ENCODE data around the gene SNX5. TPM values are rescaled to one million over a fixed set of nuclear protein-coding genes. Genes with fewer than 3 reads are reported as not detected.

The SNX5 gene
- total and polyA plus RNA-seq, 2 of the 8 experiments (the other 6 are each of a cell fraction or from before 2014, with no cell fraction given), result 155 to 194 TPM

- no peak overlapping the region for H3K56ac ChIP-seq (replicated peaks; ENCODE audit: insufficient read length, low read depth, low read length)
- no peak overlapping the region; the same call in 1 of the 2 replicates for H3K27ac ChIP-seq (ENCODE audit: low read depth, low read length)
- FAIRE-seq (no peak), DNase-seq (ENCODE audit: low read depth in 1 of 2, low spot score in 2 of 2) (peak in 1 of 2 experiments; percentile 60)
- H3K18ac ChIP-seq (ENCODE audit: extremely low read depth, low read length), result no peak overlapping the region
- CTCF ChIA-PET (ENCODE audit: partially characterized antibody), result interaction anchor here (0.6 to 4.9 kb wide), 34 partner anchors 8 to 434 kb away, joined by 3 to 26 read pairs (median 4); partner anchors contain the start of gene RRBP1
- H3K23ac ChIP-seq (ENCODE audit: insufficient read length), result no peak overlapping the region
- H2AK5ac ChIP-seq (ENCODE audit: low read depth, low read length), result no peak overlapping the region; the same call in 1 of the 2 replicates
- H4K20me1 ChIP-seq (replicated peaks in 1 of 2; ENCODE audit: control insufficient read depth in 1 of 2, insufficient read depth in 2 of 2, low read length in 2 of 2), result peaks cover 3 to 13% of the 10 kb centered on the region in 2 experiments
- WGBS, 2 experiments (ENCODE audit: extremely low coverage in 1 of 2, insufficient coverage in 1 of 2, insufficient read length in 1 of 2, insufficient replicate concordance in 2 of 2, low coverage in 1 of 2, low lambda C conversion rate in 2 of 2, missing lambda C conversion rate in 1 of 2), result 75% methylated on average over 7 of the region's 7 CpGs; no CpG with 5 or more reads in 1 of the 2 experiments
- no peak overlapping the region for H3K4me3 ChIP-seq (ENCODE audit: extremely low read depth in 1 of 4, insufficient read depth in 2 of 4, low read depth in 3 of 4, low read length in 4 of 4)
- H3K4ac ChIP-seq (replicated peaks; ENCODE audit: insufficient read length, low read depth, low read length), result no peak overlapping the region
- H3K14ac ChIP-seq (ENCODE audit: insufficient read length), result no peak overlapping the region
- H3K79me2 ChIP-seq (ENCODE audit: control insufficient read depth in 1 of 2, insufficient read depth in 2 of 2, low read length in 2 of 2), result no peaks in the 10 kb centered on the region
- 0 out of 2 replicates have a peak overlapping the region, but pooled peaks have one; percentile 12 for H2BK5ac ChIP-seq (ENCODE audit: low read depth, low read length)
- H3K9me3 ChIP-seq (ENCODE audit: insufficient read depth in 2 of 2, low read depth in 1 of 2, low read length in 1 of 2), result no peaks in the 10 kb centered on the region
- H3K79me1 ChIP-seq (ENCODE audit: low read depth, low read length), result no peaks in the 10 kb centered on the region; the same call in 1 of the 2 replicates
- H2BK20ac ChIP-seq (ENCODE audit: low read length), result no peak overlapping the region
- no peak overlapping the region for H4K5ac ChIP-seq (ENCODE audit: insufficient read length, low read depth, low read length)
- no peak overlapping the region; the same call in 1 of the 2 replicates for H2BK12ac ChIP-seq (ENCODE audit: low read depth, low read length)
- peaks cover 13 to 39% (median 30%) of the 10 kb centered on the region in 4 experiments for H3K36me3 ChIP-seq (ENCODE audit: control insufficient read depth in 2 of 4, insufficient read depth in 4 of 4, low read length in 3 of 4)
- H3K27me3 ChIP-seq (replicated peaks in 1 of 4; ENCODE audit: control insufficient read depth in 3 of 4, extremely low read depth in 1 of 4, insufficient read depth in 3 of 4, low read length in 3 of 4), result no peaks in the 10 kb centered on the region
- POLR2A ChIA-PET (ENCODE audit: partially characterized antibody), result interaction anchor here (0.6 to 3.5 kb wide), 26 partner anchors 8 to 434 kb away, joined by 3 to 30 read pairs (median 4); partner anchors contain the start of genes DSTN, MGME1, OVOL2 and RRBP1
- H4K8ac ChIP-seq (ENCODE audit: extremely low read depth, insufficient read depth, low read length), result no peak overlapping the region
- no peak overlapping the region for H2BK15ac ChIP-seq (ENCODE audit: low read length)
- H3K4me1 ChIP-seq (replicated peaks in 1 of 4; ENCODE audit: control insufficient read depth in 3 of 4, insufficient read depth in 4 of 4, low read length in 3 of 4), result peaks cover 10 to 23% (median 16%) of the 10 kb centered on the region in 4 experiments
- no peak overlapping the region for H2AFZ ChIP-seq (ENCODE audit: low read length)
- no peak overlapping the region for H4K91ac ChIP-seq (replicated peaks; ENCODE audit: insufficient read length, low read length)
- H3K23me2 ChIP-seq (ENCODE audit: low read depth, low read length), result no peaks in the 10 kb centered on the region
- TF ChIP-seq POLR2A (IDR thresholded peaks at IDR 0.05; ENCODE audit: control extremely low read depth in 1 of 2, low read depth in 2 of 2, low read length in 2 of 2) (peak in 1 of 2 experiments; percentile 52; a peak in 1 of 3 replicates), FOSL1 (IDR thresholded peaks at IDR 0.05; ENCODE audit: insufficient read depth, low read depth, low read length) (no peak), JUND (IDR thresholded peaks at IDR 0.05; ENCODE audit: low read length) (no peak), TAF1 (IDR thresholded peaks at IDR 0.05; ENCODE audit: low read depth, low read length) (no peak), POLR2AphosphoS5 (IDR thresholded peaks at IDR 0.05; ENCODE audit: low read depth, low read length) (peak; percentile 82), ATF3 (IDR thresholded peaks at IDR 0.05; ENCODE audit: insufficient read depth, low read depth, low read length) (no peak)
- H2BK120ac ChIP-seq (replicated peaks; ENCODE audit: low read depth, low read length), result no peak overlapping the region
- peak overlapping the region; percentile 8 to 51; a peak in 1 of 4 replicates for H3K4me2 ChIP-seq (ENCODE audit: insufficient read depth in 1 of 2, low read depth in 2 of 2, low read length in 2 of 2)
- peak overlapping the region in 1 of 4 experiments; percentile 23; a peak in 1 of 7 replicates for H3K9ac ChIP-seq (replicated peaks in 1 of 4; ENCODE audit: extremely low read depth in 1 of 4, low read depth in 3 of 4, low read length in 3 of 4)
Measured at GRCh38 chr20:17939622-17940223, 28.9 kb downstream of the SNX5 start.
